ENCODE data around the gene DDX47. TPM values are rescaled to one million over a fixed set of nuclear protein-coding genes. Genes with fewer than 3 reads are reported as not detected.

The DDX47 gene
- total RNA-seq, 1 experiment from 2014 or later: 64.8 TPM

GRCh38 chr12:12786706-12787601, 26.2 kb upstream of the DDX47 start (continued):
- no peak for TF ChIP-seq AR (CRISPR knock-in tag; IDR thresholded peaks at IDR 0.05)
- peak; percentile 57; the same call in 1 of the 2 replicates for TF ChIP-seq CREM (CRISPR knock-in tag; IDR thresholded peaks at IDR 0.05)
- peak; percentile 91 for TF ChIP-seq RELA (CRISPR knock-in tag; IDR thresholded peaks at IDR 0.05; ENCODE audit: borderline replicate concordance)
- TF ChIP-seq SMAD3 (CRISPR knock-in tag; IDR thresholded peaks at IDR 0.05; ENCODE audit: borderline replicate concordance): peak; percentile 96
- peak; percentile 50; the same call in 1 of the 2 replicates for TF ChIP-seq ATF3 (CRISPR knock-in tag; conservative IDR thresholded peaks at IDR 0.05)
- TF ChIP-seq OVOL2 (CRISPR knock-in tag; IDR thresholded peaks at IDR 0.05; ENCODE audit: borderline replicate concordance): no peak
- peak; percentile 73; the same call in 1 of the 2 replicates for TF ChIP-seq AFF4 (CRISPR knock-in tag; IDR thresholded peaks at IDR 0.05; ENCODE audit: borderline replicate concordance)
- no peak for TF ChIP-seq GTF2I (CRISPR knock-in tag; conservative IDR thresholded peaks at IDR 0.05)
- no peak for TF ChIP-seq GRHL2 (CRISPR knock-in tag; IDR thresholded peaks at IDR 0.05; ENCODE audit: insufficient replicate concordance, severe bottlenecking)
- TF ChIP-seq JAZF1 (CRISPR knock-in tag; IDR thresholded peaks at IDR 0.05): no peak
- no peak; the same call in 1 of the 2 replicates for TF ChIP-seq CBFB (CRISPR knock-in tag; IDR thresholded peaks at IDR 0.05; ENCODE audit: low read depth)
- TF ChIP-seq ZNF317 (CRISPR knock-in tag; IDR thresholded peaks at IDR 0.05; ENCODE audit: borderline replicate concordance, low read depth): 0 out of 2 replicates have a peak, but pooled peaks have one; percentile 35
- 0 out of 2 replicates have a peak, but pooled peaks have one; percentile 86 for TF ChIP-seq PREB (CRISPR knock-in tag; IDR thresholded peaks at IDR 0.05; ENCODE audit: borderline replicate concordance)
- TF ChIP-seq E2F5 (CRISPR knock-in tag; IDR thresholded peaks at IDR 0.05): peak; percentile 87; the same call in 1 of the 2 replicates
- TF ChIP-seq E2F4 (CRISPR knock-in tag; IDR thresholded peaks at IDR 0.05; ENCODE audit: borderline replicate concordance, low read depth): no peak
- no peak; the same call in 1 of the 2 replicates for TF ChIP-seq STAT6 (CRISPR knock-in tag; conservative IDR thresholded peaks at IDR 0.05; ENCODE audit: low read depth)
- TF ChIP-seq USF1 (CRISPR knock-in tag; IDR thresholded peaks at IDR 0.05): no peak; the same call in none of the 2 replicates
- 0 out of 2 replicates have a peak, but pooled peaks have one; percentile 23 for TF ChIP-seq ATF1 (CRISPR knock-in tag; IDR thresholded peaks at IDR 0.05)
- TF ChIP-seq FOXJ3 (CRISPR knock-in tag; IDR thresholded peaks at IDR 0.05; ENCODE audit: borderline replicate concordance): no peak
- no peak for TF ChIP-seq PRRX2 (CRISPR knock-in tag; IDR thresholded peaks at IDR 0.05)
- TF ChIP-seq ZNF671 (CRISPR knock-in tag; IDR thresholded peaks at IDR 0.05): no peak
- peak; percentile 53; the same call in 1 of the 2 replicates for TF ChIP-seq TEAD4 (CRISPR knock-in tag; IDR thresholded peaks at IDR 0.05)
- TF ChIP-seq ZBTB21 (CRISPR knock-in tag; IDR thresholded peaks at IDR 0.05; ENCODE audit: borderline replicate concordance): peak; percentile 75

Data from WTC11 (cell line).